MM.1S (cell line): Measurements from ENCODE around the gene INHBC.
"Not testable (repeated sequence)": the region's sequence is repeated elsewhere in the genome, so short reads cannot be mapped to it uniquely, and the experiment has no call there.

Source experiments
- DNase-seq: peaks from one replicate; pipeline ENCODE4 v3.0.0-alpha.2; 2015
- H2AFZ ChIP-seq: fragments of 300-600 bp; sonication (generic); 2 replicates; pipeline ENCODE4 v1.6.0; 2016; ENCODE audit warnings: antibody characterized with exemption, low read length
- H3F3A ChIP-seq: fragments of 300-600 bp; sonication (generic); 2 replicates; pipeline ENCODE4 v1.6.1; 2016; ENCODE audit warnings: mild to moderate bottlenecking, antibody characterized with exemption, low read length, moderate library complexity, mixed read lengths; ENCODE audit not compliant: insufficient read depth
- H3K27ac ChIP-seq: fragments of 300-600 bp; sonication (generic); 2 replicates; pipeline ENCODE4 v1.5.1; 2016; ENCODE audit warnings: mild to moderate bottlenecking, low read length
- H3K27me3 ChIP-seq: fragments of 300-600 bp; sonication (generic); replicated peaks from 2 replicates; pipeline ENCODE4 v1.6.0; 2016; ENCODE audit warnings: low read length; ENCODE audit not compliant: insufficient read depth
- H3K36me3 ChIP-seq: fragments of 300-600 bp; sonication (generic); replicated peaks from 2 replicates; pipeline ENCODE4 v1.6.1; 2016; ENCODE audit warnings: mild to moderate bottlenecking, low read length, mixed read lengths; ENCODE audit not compliant: insufficient read depth
- H3K4me1 ChIP-seq: fragments of 300-600 bp; sonication (generic); 2 replicates; pipeline ENCODE4 v1.6.1; 2016; ENCODE audit warnings: low read length, mixed read lengths
- H3K4me2 ChIP-seq: fragments of 300-600 bp; sonication (generic); 2 replicates; pipeline ENCODE4 v1.6.0; 2016; ENCODE audit warnings: low read depth, low read length
- H3K4me3 ChIP-seq: fragments of 300-600 bp; sonication (generic); 2 replicates; pipeline ENCODE4 v1.5.1; 2016; ENCODE audit warnings: low read length, mixed read lengths
- H3K79me2 ChIP-seq: fragments of 300-600 bp; sonication (generic); 2 replicates; pipeline ENCODE4 v1.6.1; 2016; ENCODE audit warnings: mixed run types, low read length, mixed read lengths
- H3K9ac ChIP-seq: fragments of 300-600 bp; sonication (generic); 2 replicates; pipeline ENCODE4 v1.6.1; 2016; ENCODE audit warnings: low read length, mixed read lengths
- H3K9me2 ChIP-seq: fragments of 300-600 bp; sonication (generic); replicated peaks from 2 replicates; pipeline ENCODE4 v1.6.1; 2016; ENCODE audit warnings: mild to moderate bottlenecking, low read length, mixed read lengths; ENCODE audit not compliant: insufficient read depth
- H3K9me3 ChIP-seq: fragments of 300-600 bp; sonication (generic); replicated peaks from 2 replicates; pipeline ENCODE4 v1.6.1; 2016; ENCODE audit warnings: mild to moderate bottlenecking, low read length, mixed read lengths; ENCODE audit not compliant: insufficient read depth
- H4K20me1 ChIP-seq: fragments of 300-600 bp; sonication (generic); 2 replicates; pipeline ENCODE4 v1.6.1; 2016; ENCODE audit warnings: mild to moderate bottlenecking, low read length, moderate library complexity, mixed read lengths; ENCODE audit not compliant: insufficient read depth
- CTCF ChIP-seq: fragments of 300-600 bp; sonication (generic); IDR thresholded peaks from 2 replicates; pipeline ENCODE4 v1.5.1; 2016; ENCODE audit warnings: antibody characterized with exemption, low read length, mixed read lengths
- EZH2 ChIP-seq: fragments of 300-600 bp; sonication (generic); optimal IDR thresholded peaks from 2 replicates; pipeline ENCODE3; 2017; ENCODE audit warnings: low read depth, mild to moderate bottlenecking, antibody characterized with exemption, low read length, mixed read lengths
- EZH2phosphoT487 ChIP-seq: fragments of 300-600 bp; sonication (generic); IDR thresholded peaks from 2 replicates; pipeline ENCODE4 v1.6.1; 2018; ENCODE audit warnings: antibody characterized with exemption, low read length

INHBC gene

GRCh38 chr12:57420482-57420881 lies 14.1 kb upstream of the INHBC start:
- peaks cover 2% of the 10 kb centered on the region for H3K79me2 ChIP-seq
- no peak overlapping the region for H3K4me2 ChIP-seq
- H3K4me3 ChIP-seq, result no peak overlapping the region
- H3K27me3 ChIP-seq, result no peaks in the 10 kb centered on the region
- no peaks in the 10 kb centered on the region for H3F3A ChIP-seq
- H3K9ac ChIP-seq, result no peak overlapping the region
- no peaks in the 10 kb centered on the region for H3K4me1 ChIP-seq
- no peak for DNase-seq
- no peaks in the 10 kb centered on the region for H4K20me1 ChIP-seq
- no peaks in the 10 kb centered on the region for H3K36me3 ChIP-seq
- H3K9me2 ChIP-seq, result no peaks in the 10 kb centered on the region
- H3K27ac ChIP-seq, result no peak overlapping the region
- TF ChIP-seq CTCF, result no peak
- no peak for TF ChIP-seq EZH2phosphoT487
- no peak for TF ChIP-seq EZH2
- H3K9me3 ChIP-seq, result no peaks in the 10 kb centered on the region
- H2AFZ ChIP-seq, result no peak overlapping the region

GRCh38 chr12:57426948-57427347 lies 7.6 kb upstream of the INHBC start:
- H3K4me3 ChIP-seq, H3K27ac ChIP-seq, H4K20me1 ChIP-seq, H3F3A ChIP-seq, H3K4me2 ChIP-seq, H2AFZ ChIP-seq, H3K36me3 ChIP-seq, H3K9ac ChIP-seq, H3K27me3 ChIP-seq, H3K4me1 ChIP-seq, DNase-seq, H3K9me3 ChIP-seq, H3K9me2 ChIP-seq: not testable (repeated sequence)
- peaks cover 20% of the 10 kb centered on the region for H3K79me2 ChIP-seq

- Histone ChIP-seq H3K4me3 (no peak overlapping the region), H2AFZ (no peak overlapping the region), H3K79me2 (peaks cover 20% of the 10 kb centered on the region), H3K27ac (no peak overlapping the region), H3K27me3 (no peaks in the 10 kb centered on the region), H3K9me2 (no peaks in the 10 kb centered on the region), H3K4me2 (peak overlapping the region; percentile 95; the same call in 1 of the 2 replicates), H3K9me3 (no peaks in the 10 kb centered on the region), H3K4me1 (peaks cover 8% of the 10 kb centered on the region), H3K9ac (no peak overlapping the region), H3K36me3 (no peaks in the 10 kb centered on the region), H4K20me1 (no peaks in the 10 kb centered on the region), H3F3A (0 out of 2 replicates have a peak, but pooled peaks cover 2% of the 10 kb centered on the region)
- no peak for TF ChIP-seq EZH2phosphoT487
- no peak for DNase-seq
Measured at GRCh38 chr12:57428965-57429364, 5.6 kb upstream of the INHBC start.

- Histone ChIP-seq H3K9ac (peak overlapping the region; percentile 71), H3K9me2 (no peaks in the 10 kb centered on the region), H3K27ac (peak overlapping the region; percentile 48), H3K4me2 (peak overlapping the region; percentile 95), H3K9me3 (no peaks in the 10 kb centered on the region), H3K36me3 (no peaks in the 10 kb centered on the region), H3F3A (0 out of 2 replicates have a peak, but pooled peaks cover 2% of the 10 kb centered on the region), H4K20me1 (no peaks in the 10 kb centered on the region), H3K27me3 (no peaks in the 10 kb centered on the region), H2AFZ (peak overlapping the region; percentile 80), H3K4me1 (peaks cover 8% of the 10 kb centered on the region), H3K4me3 (peak overlapping the region; percentile 74), H3K79me2 (peaks cover 20% of the 10 kb centered on the region)
- DNase-seq, result no peak
- TF ChIP-seq CTCF (no peak), EZH2 (no peak), EZH2phosphoT487 (no peak)
Measured at GRCh38 chr12:57429473-57430111, 5.0 kb upstream of the INHBC start.
